NCI-H524 treated with DMSO at 0.1 percent for 48 hours (cell line): ENCODE measurements around the gene BANP.
A peak's percentile ranks its signal among the peaks of the same experiment; 100 is the strongest.
"Not testable (repeated sequence)": the region's sequence is repeated elsewhere in the genome, so short reads cannot be mapped to it uniquely, and the experiment has no call there.

Source experiments
- DNase-seq: peaks from one replicate; lab custom pipeline; 2025; lab: John Stamatoyannopoulos, UW

Gene BANP

DNA sequence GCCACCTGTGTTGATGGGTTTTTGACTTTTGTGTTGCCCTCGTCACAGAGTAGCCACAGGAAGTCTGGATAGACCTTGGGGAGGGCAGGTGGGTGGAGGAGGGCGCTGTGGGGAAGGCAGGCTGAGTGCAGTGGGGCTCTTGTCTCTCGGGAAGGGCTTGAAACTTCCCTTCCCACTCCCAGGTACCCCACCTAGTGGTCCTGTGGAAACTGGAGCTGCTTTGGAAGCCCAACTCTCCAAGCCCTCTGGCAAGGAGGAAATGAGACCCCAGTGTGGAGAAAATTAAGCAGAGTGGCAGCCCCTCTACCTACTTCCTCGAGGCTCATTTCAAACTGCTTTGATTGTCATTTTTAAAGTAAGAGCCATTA lies 24.1 kb upstream of the BANP start:
- no peak for DNase-seq

DNA sequence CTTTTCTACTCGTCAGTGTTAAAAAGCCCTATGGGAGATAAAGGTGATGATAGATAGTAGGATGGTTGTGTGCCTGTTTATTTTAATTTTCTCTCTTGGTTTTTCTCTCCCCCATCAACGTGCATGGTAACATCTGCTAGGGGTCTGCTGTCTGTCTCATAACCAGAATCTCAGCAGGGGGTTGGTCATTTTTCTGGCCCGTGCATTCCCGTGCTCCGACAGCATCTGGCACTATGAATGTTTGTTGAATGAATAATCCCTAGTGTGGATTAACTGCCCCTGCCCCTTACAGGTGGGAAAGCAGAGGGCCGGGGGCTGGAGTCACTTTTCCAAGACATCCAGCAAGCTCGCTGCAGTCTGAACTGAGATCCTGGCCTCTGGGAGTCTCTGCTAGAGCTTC lies 21.2 kb upstream of the BANP start:
- peak; percentile 49 for DNase-seq

DNA sequence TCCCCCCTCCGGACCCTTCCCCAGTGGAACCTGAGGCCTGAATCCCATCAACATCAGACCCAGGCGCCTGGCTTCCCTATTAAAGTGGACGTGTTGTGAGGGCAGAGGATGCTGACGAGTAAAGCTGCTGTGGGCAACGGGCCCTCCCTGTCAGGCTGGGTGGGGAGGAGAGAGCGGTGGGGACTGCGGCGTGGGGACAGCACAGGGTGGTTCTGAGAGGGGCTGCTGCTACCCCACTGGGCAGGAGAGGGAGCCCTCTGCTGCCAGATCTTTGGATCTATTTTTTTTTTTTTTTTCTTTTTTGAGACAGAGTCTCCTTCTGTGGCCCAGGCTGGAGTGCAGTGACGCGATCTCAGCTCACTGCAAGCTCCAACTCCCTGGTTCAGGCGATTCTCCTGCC lies 20.8 kb upstream of the BANP start:
- DNase-seq, result no peak

DNA sequence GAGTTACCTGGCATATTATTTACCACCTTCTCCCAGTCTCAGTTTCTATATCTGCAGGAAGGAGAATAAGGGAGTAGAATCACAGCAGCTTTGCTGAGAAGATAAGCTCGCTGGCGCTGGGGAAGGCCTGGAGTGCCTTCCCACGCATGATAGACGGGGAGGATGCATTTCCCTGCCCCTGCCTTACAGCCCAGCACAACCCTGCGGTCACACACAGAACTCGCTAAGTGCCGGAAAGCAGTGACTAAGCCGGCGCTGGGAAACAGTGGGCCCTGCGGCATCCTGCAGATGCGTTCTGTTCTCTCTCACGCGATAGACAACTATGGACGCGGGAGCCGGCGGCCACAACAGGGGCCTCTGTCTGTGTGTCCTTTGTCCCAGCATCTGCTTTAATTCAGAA lies 19.7 kb upstream of the BANP start:
- DNase-seq, result no peak

DNA sequence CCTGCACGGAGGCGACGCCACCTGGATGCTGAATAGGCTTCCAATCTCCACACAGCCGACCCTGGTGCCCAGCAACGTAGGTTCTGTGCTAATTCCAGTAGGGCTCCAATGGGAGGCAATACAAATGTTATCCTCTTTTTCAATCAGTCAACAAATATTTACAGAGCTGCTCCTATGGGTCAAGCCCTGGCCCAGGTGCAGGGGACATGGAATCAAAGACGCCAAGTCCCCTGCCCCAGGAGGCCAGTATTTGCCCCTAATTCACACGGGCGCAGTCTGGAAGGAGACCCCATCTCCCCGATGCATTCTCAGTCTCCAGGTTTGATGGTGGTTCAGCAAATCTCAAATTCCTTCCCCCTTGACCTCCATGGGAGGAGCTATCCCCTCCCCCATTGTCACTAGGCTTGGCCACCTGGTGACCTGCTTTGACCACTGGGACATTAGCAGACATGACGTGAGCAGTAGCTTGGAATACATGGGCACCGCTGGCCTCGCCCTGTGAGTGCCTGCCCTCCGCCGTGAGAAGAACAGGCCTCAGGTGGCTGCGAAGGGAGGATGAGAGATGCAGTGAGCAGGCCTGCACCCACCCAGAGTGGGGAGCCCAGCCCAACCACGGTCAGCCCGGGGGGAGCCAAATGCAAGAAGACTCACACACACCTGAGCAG lies 18.6 kb upstream of the BANP start:
- DNase-seq, result not testable (repeated sequence)

DNA sequence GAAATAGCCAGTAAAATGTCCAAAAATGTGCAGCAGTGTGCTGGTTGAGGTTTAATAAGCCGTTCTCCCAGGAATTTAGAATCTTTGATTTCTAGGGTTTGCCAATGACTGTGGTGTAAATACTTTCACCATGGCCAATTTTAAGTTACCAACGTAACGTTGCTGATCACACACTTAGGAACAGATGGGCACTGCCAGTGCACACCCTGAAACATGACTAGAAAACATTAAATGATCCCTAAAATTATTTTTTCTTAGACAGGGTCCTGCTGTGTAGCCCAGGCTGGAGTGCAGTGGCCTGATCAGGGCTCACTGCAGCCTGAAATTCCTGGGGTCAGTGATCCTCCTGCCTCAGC lies 18.1 kb upstream of the BANP start:
- no peak for DNase-seq

DNA sequence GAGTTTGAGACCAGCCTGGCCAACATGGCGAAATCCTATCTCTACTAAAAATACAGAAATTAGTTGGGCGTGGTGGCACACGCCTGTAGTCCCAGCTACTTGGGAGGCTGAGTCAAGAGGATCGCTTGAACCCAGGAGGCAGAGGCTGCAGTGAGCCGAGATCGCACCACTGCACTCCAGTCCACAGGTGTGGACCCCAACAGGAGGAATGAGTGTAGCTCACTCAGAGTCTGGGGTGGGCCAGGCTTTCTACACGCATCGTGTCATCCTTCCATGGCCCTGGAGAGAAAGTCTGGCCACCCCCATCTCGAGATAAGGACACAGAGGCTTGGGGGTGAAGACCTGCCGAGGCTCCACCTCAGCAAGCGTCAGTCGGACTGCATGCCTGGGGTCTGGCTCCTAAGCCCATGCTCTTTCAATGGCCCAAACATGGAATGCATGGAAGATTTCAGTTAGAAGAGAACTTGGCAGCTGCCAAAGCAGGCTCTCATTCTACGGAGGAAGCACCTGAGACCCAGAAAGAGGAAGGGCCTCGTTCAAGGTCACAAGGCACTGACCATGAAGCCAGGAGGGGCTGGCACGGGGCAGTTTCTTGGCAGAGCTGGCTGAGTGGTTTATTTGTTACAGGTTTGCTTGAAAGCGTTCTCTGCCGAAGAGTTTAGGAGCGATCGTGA lies 16.3 kb upstream of the BANP start:
- DNase-seq, result not testable (repeated sequence)

DNA sequence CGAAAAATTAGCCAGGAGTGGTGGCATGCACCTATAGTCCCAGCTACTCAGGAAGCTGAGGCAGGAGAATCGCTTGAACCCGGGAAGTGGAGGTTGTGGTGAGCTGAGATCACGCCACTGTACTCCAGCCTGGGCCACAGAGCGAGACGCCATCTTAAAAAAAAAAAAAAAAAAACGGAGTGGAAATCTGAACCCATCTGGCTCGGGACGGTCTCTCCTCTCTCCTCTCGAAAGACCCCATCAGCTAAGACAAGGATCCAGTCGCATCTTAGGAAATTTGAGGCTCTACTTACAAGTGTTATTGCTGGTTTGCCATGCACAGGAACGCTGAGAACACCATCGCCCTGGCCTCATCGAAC lies 15.2 kb upstream of the BANP start:
- not testable (repeated sequence) for DNase-seq

DNA sequence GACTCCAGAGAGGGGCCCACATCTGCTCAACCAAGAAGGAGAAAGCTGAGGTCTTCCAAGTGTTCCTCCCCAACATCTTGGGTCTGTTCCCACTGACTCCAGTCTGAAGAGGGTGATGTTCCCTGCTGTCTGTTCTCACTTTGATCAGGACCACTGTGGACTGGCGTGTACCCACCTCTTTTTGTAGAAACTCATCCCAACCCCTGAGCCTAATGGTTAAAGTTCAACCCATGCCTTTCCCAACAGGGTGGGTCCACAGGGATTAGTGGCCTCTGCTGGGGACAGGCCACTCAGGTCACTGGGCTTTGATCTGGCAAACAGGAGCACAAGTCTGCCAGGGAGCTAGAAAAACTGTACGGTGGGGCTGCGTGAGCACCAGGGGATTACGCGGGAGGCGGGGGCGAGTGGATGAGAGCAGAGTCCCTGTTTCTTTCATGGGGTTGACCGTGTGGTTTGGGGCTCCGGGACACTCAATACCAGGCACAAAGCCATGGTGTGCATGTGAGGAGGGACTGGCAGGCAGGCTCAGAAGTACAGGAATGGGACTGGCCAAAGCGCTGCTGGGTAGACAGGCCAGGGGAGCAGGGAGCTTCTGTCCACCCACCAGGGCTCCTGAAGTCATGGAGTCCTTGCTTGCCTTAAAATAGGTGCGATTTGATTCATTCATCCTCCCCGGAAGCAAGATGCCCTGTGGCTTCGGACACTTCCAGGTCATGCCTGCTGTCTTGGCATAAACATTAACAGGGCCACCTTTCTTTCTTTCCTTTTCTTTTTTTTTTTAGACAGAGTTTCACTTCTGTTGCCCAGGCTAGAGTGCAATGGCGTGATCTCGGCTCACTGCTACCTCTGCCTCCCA lies 14.6 kb upstream of the BANP start, which contains the start of gene CA5A:
TSS of gene CA5A (minus strand) at position 155 of the 856 bp plus-strand sequence. CDS start at position 76, 79 bp downstream.
- no peak for DNase-seq

DNA sequence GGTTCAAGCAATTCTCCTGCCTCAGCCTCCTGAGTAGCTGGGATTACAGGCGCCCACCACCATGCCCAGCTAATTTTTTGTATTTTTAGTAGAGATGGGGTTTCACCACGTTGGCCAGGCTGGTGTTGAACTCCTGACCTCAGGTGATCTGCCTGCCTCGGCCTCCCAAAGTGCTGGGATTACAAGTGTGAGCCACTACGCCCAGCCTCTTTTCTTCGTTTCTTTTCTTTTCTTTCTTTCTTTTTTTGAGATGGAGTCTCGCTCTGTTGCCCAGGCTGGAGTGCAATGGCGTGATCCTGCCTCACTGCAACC lies 14.0 kb upstream of the BANP start:
- not testable (repeated sequence) for DNase-seq

DNA sequence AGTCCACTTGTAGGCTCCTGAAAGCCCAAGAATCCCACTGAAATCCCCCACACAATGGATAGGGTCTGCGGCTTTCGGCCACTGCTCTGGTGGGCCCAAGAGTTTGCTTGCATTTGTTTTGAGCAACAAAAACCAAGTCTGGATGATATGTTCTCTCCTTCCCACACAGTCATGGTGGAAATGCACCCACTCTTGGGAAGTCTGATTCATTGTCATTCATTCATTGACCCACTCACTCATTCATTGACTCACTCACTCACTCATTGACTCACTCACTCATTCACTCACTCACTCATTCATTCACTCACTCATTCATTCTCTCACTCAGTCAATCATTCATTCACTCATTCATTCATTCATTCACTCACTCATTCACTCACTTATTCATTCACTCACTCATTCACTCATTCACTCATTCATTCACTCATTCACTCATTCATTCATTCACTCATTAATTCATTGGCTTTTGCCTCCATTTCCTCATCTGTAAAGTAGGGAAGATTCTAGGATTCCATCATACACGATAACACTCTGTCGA lies 12.8 kb upstream of the BANP start:
- DNase-seq, result no peak

DNA sequence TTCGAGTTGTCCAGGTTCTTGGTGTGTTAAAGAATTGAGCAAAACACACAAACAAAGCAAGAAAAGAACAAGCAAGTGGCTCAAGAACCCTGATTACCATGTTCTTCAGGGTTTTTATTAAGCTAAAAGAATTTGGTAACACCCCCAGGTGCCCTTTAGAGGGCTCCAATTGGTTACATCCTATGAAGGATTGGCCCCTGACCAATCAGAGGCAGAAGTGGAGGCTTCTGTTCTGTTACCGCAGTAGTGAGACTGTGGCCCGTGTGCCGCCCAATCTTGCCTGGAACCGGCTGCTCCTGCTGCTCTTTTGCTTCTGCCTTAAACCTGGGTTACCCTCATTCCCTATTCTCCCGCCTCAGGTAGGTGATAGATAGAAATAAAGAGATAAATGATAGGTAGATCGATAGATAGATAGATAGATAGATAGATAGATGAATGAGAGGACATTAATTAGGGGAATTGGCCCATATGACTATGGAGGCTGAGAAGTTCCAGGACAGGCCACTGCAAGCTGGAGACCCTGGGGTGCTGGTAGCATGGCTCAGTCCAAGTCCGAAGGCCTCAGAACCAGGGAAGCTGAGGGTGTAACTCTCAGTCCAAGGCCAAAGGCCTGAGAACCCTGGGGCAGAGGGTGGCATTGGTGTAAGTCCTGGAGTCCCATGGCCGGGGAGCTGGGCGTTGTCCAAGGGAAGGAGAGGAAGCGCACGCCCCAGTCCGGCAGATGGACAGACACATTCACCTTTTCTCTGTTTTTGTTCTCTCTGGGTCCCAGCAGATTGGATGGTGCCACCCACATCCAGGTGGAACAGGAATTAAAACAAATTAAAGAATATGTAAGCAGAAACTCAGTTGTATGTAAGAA lies 11.4 kb upstream of the BANP start:
- DNase-seq, result no peak

DNA sequence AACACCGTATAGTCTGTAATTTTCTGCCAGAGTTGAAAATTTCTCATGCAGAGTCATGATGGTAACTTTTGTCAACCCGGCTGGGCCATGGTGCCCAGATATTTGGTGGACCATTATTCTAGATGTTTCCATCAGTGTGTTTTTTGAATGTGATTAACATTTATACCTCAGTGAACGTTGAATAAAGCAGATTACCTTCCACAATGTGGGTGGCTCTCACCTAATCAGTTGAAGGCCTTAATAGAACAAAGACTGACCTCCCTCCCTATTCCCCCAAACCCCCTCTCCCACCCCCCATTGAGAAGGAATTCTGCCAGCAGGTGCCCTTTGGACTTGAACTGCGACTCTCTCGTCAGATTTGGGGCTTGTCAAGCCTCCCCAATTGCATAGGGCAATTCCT lies 8.6 kb upstream of the BANP start:
- DNase-seq, result no peak

DNA sequence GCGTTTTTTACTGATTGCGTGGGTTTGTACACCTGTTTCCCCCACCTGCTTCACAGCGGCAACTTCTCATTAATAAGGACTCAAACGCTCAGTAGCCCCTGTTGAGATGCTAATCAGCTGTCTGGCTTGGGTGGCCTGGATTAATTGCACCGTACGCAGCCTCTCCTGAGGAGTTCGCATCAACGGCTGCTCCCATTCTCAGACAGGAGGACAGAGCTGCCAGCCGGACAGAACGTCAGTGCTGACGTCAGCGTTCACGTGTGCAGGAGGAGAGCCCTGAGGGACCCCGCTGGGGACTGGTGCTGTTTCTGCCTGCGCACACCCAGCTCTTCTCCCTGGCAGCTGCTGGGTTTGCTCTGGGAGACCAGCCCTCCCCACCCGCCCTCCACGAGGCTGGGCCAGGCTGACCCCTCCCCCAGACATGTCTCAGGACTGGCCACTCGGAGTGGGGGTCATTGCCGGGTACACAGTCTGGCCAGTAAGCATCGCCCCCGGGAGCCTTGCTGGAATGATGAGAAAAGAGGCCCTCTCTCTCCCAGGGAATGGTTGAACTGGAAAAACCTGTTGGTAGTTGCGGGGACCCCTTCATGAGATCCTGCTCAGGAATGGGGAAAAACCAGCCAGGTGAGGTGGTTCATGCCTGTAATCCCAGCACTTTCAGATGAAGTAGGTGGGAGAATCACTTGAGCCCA lies 5.7 kb upstream of the BANP start:
- peak; percentile 51 for DNase-seq

DNA sequence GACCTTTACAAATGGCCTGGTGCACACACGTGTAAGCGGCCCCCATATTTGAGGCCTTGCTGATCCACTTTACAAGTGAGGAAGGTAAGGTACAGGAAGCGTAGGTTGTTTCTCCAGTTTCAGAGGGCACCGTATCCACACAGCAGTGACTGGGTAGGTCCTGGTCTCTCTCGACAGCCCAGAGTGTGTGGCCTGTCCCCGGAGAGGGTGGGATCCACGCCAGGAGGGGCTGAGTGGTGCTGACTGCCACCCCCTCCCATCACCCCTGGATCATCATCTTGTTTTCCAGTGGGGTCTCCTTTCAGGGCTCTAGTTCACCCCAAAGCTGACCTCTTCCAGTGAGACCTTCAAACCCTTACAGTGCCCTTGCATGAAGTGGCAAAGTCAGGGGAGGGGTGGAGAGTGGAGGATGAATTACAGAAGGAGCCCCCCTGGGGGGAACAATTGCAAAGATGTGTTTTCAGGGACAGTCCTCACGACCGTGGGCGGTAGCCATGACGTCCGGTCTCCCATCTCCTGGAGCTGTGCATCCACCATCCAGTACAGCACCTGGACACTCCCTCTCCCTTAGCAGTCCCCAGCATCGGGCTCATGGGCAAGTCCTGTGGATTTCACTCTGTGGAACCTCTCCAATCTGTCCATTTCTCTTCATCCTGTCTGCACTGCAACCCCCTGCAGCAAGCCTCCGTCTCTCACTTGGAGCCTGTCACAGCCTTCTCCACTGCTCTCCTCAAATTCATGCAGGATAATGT lies 4.5 kb upstream of the BANP start:
- DNase-seq, result no peak

DNA sequence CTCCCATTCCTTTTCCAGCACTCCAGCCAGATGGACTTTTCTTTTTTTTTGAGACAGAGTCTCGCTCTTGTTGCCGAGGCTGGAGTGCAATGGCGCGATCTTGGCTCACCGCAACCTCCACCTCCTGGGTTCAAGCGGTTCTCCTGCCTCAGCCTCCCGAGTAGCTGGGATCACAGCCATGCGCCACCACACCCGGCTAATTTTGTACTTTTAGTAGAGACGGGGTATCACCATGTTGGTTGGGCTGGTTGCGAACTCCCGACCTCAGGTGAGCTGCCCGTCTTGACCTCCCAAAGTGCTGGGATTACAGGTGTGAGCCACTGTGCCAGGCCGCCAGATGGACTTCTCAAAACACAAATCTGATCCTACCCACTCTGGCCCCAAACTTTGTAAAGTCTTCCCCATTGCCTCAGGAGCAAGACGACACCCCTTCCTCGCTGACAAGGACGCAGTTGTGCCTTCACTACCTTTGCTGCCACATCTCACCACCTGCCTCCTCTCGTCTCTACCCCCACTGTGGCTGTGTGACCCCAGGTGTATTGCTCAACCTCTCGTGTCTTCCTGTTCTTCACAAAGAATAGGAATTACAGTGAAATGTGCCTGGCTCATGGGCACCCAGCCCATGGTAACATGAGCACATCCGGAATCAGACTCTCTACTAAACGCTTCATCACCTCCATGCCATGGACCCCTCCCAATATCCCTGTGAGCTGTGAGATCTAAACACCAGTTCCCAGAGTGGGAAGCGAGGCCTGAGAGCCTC lies 3.7 kb upstream of the BANP start:
- no peak for DNase-seq

DNA sequence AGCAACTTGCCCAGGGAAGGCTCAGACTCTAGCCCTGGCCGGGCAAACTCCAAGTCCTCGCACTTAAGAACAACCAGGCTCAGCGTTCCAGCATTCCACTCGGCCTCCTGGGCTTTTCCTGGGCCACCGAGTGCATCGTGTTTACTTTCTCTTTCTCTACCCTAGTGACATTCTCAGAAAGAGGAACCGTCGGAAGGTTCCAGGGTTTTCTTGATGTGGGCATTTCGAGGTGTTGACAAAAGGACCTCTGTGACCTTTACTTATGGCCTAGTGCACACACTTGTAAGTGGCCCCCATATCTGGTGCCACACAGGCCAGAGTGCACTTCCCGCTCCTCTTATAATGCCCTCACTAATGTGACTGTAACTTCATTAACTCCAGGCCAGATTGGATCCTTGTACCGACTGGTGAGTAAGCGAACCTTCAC lies 3.1 kb upstream of the BANP start:
- no peak for DNase-seq

DNA sequence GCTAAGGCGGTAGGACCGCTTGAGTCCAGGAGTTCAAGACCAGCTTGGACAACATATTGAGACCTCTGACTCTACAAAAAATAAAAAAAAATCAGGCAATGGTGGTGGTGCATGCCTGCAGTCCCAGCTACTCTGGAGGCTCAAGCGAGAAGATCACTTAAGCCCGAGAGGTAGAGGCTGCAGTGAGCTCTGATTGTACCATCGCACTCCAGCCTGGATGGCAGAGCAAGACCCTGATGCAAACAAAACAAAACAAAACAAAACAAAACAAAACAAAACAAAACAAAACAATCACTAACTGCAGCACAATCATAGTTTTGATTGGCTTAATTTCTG lies 2.5 kb upstream of the BANP start:
- DNase-seq, result no peak

DNA sequence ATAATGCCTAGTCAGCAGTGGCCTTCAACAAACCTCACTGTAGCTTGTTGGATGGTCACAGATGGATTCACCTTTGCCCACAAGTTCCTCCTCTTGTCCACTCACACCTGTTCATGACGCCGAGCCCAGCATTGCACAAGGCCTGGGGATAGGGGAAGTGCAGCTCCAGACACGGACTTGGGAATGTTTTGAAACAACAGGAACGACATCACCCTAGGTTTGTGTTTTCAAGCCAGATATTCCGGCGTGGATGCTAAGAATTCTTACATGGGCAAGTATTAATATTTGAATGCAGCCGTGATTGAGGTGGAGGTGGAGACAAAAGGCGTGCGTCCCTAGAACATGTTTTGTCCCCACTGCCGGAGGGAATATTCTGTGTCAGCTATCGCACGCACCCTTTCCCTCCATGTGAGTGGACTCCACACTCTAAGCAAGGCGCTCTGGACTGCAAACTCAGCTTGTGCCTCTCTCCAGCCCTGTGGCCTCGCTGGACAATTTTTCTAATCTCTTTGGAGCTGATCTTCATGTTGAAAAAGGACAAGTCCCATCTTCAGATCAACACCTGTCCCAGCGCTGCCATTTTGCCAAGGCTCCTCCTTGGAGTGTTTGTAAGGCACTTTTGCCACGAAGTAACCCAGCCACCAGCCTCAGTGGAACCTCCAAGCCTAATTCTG lies 2.0 kb upstream of the BANP start:
- no peak for DNase-seq
